Activated gamma-delta T cell treated with Interleukin-2 at 50 U/mL for 16 hours (primary cell): ENCODE results near the gene LIMK2.
"Not testable (repeated sequence)": the region's sequence is repeated elsewhere in the genome, so short reads cannot be mapped to it uniquely, and the experiment has no call there.

Experiments
- DNase-seq: peaks from one replicate; pipeline ENCODE4 v3.0.0-alpha.2; 2020

Gene LIMK2

GRCh38 chr22:31212783-31213629, 908 bp downstream of the LIMK2 start:
- DNase-seq: no peak

- no peak for DNase-seq
Measured at GRCh38 chr22:31215018-31215535, 3.0 kb downstream of the LIMK2 start.

- no peak for DNase-seq
Measured at GRCh38 chr22:31218565-31219262, 6.6 kb downstream of the LIMK2 start.

GRCh38 chr22:31221084-31221483, 9.0 kb downstream of the LIMK2 start:
- DNase-seq: no peak

- DNase-seq: no peak
Measured at GRCh38 chr22:31222736-31223135, 10.6 kb downstream of the LIMK2 start.

GRCh38 chr22:31223786-31224191, 11.7 kb downstream of the LIMK2 start:
- no peak for DNase-seq

- DNase-seq: not testable (repeated sequence)
Measured at GRCh38 chr22:31224691-31225090, 12.6 kb downstream of the LIMK2 start.

- no peak for DNase-seq
Measured at GRCh38 chr22:31227186-31227585, 15.1 kb downstream of the LIMK2 start.

- DNase-seq: no peak
Measured at GRCh38 chr22:31229402-31230079, 17.4 kb downstream of the LIMK2 start.

GRCh38 chr22:31230155-31230870, 18.2 kb downstream of the LIMK2 start:
- no peak for DNase-seq

GRCh38 chr22:31230871-31231621, 18.9 kb downstream of the LIMK2 start:
- peak; percentile 40 for DNase-seq

- DNase-seq: no peak
Measured at GRCh38 chr22:31233001-31233400, 20.9 kb downstream of the LIMK2 start.

GRCh38 chr22:31235081-31235480, 23.0 kb downstream of the LIMK2 start:
- DNase-seq: no peak

GRCh38 chr22:31236044-31236443, 23.9 kb downstream of the LIMK2 start:
- DNase-seq: not testable (repeated sequence)

- DNase-seq: no peak
Measured at GRCh38 chr22:31238057-31238456, 26.0 kb downstream of the LIMK2 start.

- no peak for DNase-seq
Measured at GRCh38 chr22:31239771-31240370, 27.8 kb downstream of the LIMK2 start.

GRCh38 chr22:31241200-31241599, 29.1 kb downstream of the LIMK2 start:
- no peak for DNase-seq

GRCh38 chr22:31241936-31242335, 29.8 kb downstream of the LIMK2 start:
- no peak for DNase-seq

- DNase-seq: no peak
Measured at GRCh38 chr22:31243339-31244045, 31.4 kb downstream of the LIMK2 start.

GRCh38 chr22:31244046-31244942, 32.2 kb downstream of the LIMK2 start:
- no peak for DNase-seq
